ENCODE measurements around the gene RBP3.

GRCh38 chr10:47360419-47361040 is 12.4 kb downstream of the RBP3 start:
- TF ChIP-seq CTCF (IDR thresholded peaks at IDR 0.05; ENCODE audit: extremely low read depth in 1 of 2, insufficient read depth in 1 of 2, low read depth in 1 of 2, low read length in 2 of 2), result no peak
- no peak for TF ChIP-seq POLR2AphosphoS5 (IDR thresholded peaks at IDR 0.05; ENCODE audit: insufficient read depth, low read depth, low read length)
- TF ChIP-seq GATA2 (IDR thresholded peaks at IDR 0.05; ENCODE audit: insufficient read depth, insufficient read length, low read depth, low read length), result no peak
- no peak for TF ChIP-seq POLR2A (IDR thresholded peaks at IDR 0.05; ENCODE audit: low read depth, low read length)

Data from endothelial cell of umbilical vein (primary cell).